Upper lobe of left lung (tissue), 4 donors: ENCODE measurements around the gene TOR1AIP2.

Experiments
- EP300 ChIP-seq, 4 donors: sonication (generic); formaldehyde crosslinking; IDR thresholded peaks; one replicate each; pipeline ENCODE4 v1.5.1; 2017; ENCODE audit warnings: antibody characterized with exemption in 4 of 4, control low read depth in 2 of 4
- POLR2A ChIP-seq, 4 donors: fragments of 450-650 bp; IDR thresholded peaks; one replicate each; pipeline ENCODE4 v1.5.1; 2016 to 2017; ENCODE audit warnings: antibody characterized with exemption in 4 of 4, mild to moderate bottlenecking in 2 of 4
- POLR2AphosphoS5 ChIP-seq, 2 donors: sonication (generic); formaldehyde crosslinking; IDR thresholded peaks; one replicate each; pipeline ENCODE4 v1.5.1; 2017; ENCODE audit warnings: antibody characterized with exemption in 2 of 2
- TF ChIP-seq, protein P1 (sequence below), 6 experiments: fragments of 450-650 bp in 4 of 6; fragments of 200-600 bp in 2 of 6; sonication (generic) in 2 of 6; IDR thresholded peaks; one replicate each; pipeline ENCODE4 v1.5.1; 2016 to 2019; ENCODE audit warnings: antibody characterized with exemption in 6 of 6

DNA sequence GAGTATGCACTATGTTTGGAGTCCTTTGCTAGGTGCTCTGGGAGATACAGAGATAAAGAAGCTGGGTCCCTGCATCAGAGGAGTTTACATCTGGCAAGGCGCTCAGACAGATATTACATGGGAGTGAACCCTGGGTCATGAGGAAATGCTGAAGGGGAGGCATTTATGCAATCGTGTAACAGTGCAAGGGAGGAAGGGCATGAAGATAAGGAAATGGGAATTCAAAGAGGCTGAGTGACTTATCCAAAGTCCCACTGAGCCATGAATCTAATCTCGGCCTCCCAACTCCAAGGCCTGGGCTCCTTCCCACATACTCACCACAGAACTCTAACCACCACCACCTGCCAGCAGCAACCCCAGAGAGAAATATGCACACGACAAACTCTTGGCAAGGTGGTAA is 82.9 kb downstream of the TOR1AIP2 start:
- no peak for TF ChIP-seq EP300 (IDR thresholded peaks at IDR 0.05)
- TF ChIP-seq POLR2AphosphoS5 (IDR thresholded peaks at IDR 0.05): no peak
- TF ChIP-seq, protein P1, sequence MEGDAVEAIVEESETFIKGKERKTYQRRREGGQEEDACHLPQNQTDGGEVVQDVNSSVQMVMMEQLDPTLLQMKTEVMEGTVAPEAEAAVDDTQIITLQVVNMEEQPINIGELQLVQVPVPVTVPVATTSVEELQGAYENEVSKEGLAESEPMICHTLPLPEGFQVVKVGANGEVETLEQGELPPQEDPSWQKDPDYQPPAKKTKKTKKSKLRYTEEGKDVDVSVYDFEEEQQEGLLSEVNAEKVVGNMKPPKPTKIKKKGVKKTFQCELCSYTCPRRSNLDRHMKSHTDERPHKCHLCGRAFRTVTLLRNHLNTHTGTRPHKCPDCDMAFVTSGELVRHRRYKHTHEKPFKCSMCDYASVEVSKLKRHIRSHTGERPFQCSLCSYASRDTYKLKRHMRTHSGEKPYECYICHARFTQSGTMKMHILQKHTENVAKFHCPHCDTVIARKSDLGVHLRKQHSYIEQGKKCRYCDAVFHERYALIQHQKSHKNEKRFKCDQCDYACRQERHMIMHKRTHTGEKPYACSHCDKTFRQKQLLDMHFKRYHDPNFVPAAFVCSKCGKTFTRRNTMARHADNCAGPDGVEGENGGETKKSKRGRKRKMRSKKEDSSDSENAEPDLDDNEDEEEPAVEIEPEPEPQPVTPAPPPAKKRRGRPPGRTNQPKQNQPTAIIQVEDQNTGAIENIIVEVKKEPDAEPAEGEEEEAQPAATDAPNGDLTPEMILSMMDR (IDR thresholded peaks at IDR 0.05): no peak
- no peak for TF ChIP-seq POLR2A (IDR thresholded peaks at IDR 0.05)
